Gastroesophageal sphincter (tissue), 3 donors: ENCODE data around the gene RC3H2.

Source experiments
- POLR2A ChIP-seq, 2 donors: fragments of 450-650 bp; IDR thresholded peaks; one replicate each; pipeline ENCODE4 v1.6.1; 2017; ENCODE audit warnings: antibody characterized with exemption in 2 of 2, mild to moderate bottlenecking in 2 of 2, moderate library complexity in 1 of 2
- POLR2AphosphoS5 ChIP-seq: sonication (generic); formaldehyde crosslinking; IDR thresholded peaks from one replicate; pipeline ENCODE4 v1.6.1; 2017; ENCODE audit warnings: antibody characterized with exemption
- TF ChIP-seq, protein P1 (sequence below), 4 experiments: fragments of 200-600 bp in 2 of 4; fragments of 450-650 bp in 2 of 4; sonication (generic) in 1 of 4; IDR thresholded peaks; one replicate each; pipeline ENCODE4 v1.5.1; 2017 to 2019; ENCODE audit warnings: antibody characterized with exemption in 4 of 4, mild to moderate bottlenecking in 2 of 4, moderate library complexity in 2 of 4

DNA sequence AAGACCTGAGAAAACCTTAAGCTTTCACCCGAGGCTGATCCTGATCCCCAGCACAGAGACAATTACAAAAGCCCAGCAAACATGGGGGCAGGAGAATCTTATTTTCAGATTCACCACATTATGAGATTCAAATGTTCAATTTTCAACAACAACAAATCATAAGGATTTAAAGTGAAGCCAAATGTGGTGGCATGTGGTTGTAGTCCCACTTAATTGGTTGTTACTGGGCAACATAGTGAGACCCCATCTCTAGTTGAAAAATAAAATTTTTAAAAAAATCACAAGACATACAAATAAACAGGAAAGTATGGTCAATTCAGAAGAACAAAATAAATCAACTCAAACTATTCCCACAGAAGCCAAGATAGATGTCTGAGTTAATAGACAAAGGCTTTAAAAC is 31.7 kb upstream of the RC3H2 start:
- TF ChIP-seq, protein P1, sequence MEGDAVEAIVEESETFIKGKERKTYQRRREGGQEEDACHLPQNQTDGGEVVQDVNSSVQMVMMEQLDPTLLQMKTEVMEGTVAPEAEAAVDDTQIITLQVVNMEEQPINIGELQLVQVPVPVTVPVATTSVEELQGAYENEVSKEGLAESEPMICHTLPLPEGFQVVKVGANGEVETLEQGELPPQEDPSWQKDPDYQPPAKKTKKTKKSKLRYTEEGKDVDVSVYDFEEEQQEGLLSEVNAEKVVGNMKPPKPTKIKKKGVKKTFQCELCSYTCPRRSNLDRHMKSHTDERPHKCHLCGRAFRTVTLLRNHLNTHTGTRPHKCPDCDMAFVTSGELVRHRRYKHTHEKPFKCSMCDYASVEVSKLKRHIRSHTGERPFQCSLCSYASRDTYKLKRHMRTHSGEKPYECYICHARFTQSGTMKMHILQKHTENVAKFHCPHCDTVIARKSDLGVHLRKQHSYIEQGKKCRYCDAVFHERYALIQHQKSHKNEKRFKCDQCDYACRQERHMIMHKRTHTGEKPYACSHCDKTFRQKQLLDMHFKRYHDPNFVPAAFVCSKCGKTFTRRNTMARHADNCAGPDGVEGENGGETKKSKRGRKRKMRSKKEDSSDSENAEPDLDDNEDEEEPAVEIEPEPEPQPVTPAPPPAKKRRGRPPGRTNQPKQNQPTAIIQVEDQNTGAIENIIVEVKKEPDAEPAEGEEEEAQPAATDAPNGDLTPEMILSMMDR (IDR thresholded peaks at IDR 0.05) = no peak
- TF ChIP-seq POLR2AphosphoS5 = no peak
- TF ChIP-seq POLR2A (IDR thresholded peaks at IDR 0.05) = no peak
